HFF-Myc (cell line): ENCODE data around the gene ELP6.
"Not testable (repeated sequence)": the region's sequence is repeated elsewhere in the genome, so short reads cannot be mapped to it uniquely, and the experiment has no call there.

ENCODE experiments used
- DNase-seq: peaks from one replicate; pipeline ENCODE4 v3.0.0-alpha.2; 2011; ENCODE audit warnings: low read depth; ENCODE audit errors: extremely low read depth
- H3K4me3 ChIP-seq: replicated peaks from 2 replicates; pipeline ENCODE4 v1.5.1; 2011; ENCODE audit warnings: low read depth, mild to moderate bottlenecking, control low read depth, low read length
- TF ChIP-seq, protein P1 (sequence below): IDR thresholded peaks from 2 replicates; pipeline ENCODE4 v1.5.1; 2012; ENCODE audit warnings: mild to moderate bottlenecking, low read depth, low read length, control low read depth; ENCODE audit errors: missing control alignments

ELP6 gene

DNA sequence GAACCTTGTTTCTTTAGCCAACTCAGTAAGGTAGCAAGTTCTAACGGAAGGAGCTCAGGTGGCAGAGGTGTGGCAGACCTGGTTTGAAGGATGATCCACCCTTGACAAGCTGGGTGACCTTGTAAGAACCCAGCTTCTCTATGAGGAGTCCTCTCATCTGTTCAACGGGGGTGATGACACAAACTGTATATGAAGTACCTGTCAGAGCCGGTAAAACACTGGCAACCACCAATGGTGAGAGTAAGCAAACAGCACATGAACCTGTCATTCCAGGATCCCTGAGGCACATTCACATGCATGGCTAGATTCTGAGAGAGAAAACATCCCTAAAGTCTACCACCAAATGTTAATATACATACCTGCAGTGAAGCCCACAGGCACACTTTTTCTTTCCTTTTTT lies 40.1 kb downstream of the ELP6 start:
- TF ChIP-seq, protein P1, sequence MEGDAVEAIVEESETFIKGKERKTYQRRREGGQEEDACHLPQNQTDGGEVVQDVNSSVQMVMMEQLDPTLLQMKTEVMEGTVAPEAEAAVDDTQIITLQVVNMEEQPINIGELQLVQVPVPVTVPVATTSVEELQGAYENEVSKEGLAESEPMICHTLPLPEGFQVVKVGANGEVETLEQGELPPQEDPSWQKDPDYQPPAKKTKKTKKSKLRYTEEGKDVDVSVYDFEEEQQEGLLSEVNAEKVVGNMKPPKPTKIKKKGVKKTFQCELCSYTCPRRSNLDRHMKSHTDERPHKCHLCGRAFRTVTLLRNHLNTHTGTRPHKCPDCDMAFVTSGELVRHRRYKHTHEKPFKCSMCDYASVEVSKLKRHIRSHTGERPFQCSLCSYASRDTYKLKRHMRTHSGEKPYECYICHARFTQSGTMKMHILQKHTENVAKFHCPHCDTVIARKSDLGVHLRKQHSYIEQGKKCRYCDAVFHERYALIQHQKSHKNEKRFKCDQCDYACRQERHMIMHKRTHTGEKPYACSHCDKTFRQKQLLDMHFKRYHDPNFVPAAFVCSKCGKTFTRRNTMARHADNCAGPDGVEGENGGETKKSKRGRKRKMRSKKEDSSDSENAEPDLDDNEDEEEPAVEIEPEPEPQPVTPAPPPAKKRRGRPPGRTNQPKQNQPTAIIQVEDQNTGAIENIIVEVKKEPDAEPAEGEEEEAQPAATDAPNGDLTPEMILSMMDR: no peak
- no peak overlapping the region for H3K4me3 ChIP-seq
- no peak for DNase-seq

DNA sequence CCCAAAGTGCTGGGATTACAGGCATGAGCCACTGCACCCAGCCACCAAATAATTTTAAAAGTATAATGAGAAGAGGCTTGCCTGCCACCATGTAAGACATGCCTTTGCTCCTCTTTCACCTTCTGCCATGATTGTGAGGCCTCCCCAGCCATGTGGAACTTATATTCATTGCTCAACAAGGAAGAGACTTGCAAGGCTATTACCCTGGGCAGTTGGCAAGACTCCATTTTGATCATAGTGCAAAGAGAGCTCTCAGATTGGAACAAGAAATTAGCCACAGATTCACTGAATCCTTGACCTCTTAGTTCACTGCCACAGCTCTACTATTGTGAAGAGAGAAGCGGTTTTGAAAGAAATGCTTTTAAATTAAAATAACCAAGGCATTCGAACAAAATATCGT lies 43.9 kb downstream of the ELP6 start:
- no peak overlapping the region for H3K4me3 ChIP-seq
- no peak for DNase-seq
- TF ChIP-seq, protein P1: no peak

DNA sequence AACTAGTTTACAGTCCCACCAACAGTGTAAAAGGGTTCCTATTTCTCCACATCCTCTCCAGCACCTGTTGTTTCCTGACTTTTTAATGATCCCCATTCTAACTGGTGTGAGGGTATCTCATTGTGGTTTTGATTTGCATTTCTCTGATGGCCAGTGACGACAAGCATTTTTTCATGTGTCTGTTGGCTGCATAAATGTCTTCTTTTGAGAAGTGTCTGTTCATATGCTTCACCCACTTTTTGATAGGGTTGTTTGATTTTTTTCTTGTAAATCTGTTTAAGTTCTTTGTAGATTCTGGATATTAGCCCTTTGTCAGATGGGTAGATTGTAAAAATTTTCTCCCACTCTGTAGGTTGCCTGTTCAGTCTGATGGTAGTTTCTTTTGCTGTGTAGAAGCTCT lies 45.2 kb downstream of the ELP6 start:
- DNase-seq, H3K4me3 ChIP-seq: not testable (repeated sequence)

DNA sequence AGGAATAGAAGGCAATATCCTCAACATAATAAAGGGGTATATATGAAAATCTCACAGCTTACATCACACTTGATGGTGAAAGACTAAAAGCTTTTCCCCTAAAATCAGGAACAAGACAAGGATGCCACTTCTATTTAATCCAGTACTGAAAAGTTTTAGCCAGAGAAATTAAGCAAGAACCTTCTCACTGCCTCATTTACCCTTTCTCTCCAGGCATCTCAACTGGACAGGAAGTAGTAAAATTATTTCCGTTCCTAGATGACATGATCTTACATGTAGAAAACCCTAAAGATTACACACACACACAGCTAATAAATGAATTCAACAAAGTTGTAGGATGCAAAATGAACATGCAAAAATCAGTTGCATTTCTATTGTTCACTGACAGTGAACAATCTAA lies 48.9 kb downstream of the ELP6 start:
- DNase-seq: no peak
- TF ChIP-seq, protein P1: no peak
- no peak overlapping the region for H3K4me3 ChIP-seq

DNA sequence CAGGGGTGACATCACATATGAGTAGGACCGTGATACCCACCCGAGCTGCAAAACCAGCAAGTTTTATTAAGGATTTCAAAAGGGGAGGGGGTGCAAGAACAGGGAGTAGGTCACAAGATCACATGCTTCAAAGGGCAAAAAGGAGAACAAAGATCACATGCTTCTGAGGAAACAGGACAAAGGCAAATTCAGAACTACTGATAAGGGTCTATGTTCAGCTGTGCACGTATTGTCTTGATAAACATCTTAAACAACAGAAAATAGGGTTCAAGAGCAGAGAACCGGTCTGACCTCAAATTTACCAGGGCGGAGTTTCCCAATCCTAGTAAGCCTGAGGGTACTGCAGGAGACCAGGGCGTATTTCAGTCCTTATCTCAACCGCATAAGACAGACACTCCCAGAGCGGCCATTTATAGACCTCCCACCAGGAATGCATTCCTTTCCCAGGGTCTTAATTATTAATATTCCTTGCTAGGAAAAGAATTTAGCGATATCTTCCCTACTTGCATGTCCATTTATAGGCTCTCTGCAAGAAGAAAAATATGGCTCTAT lies 53.9 kb downstream of the ELP6 start:
- H3K4me3 ChIP-seq, DNase-seq: not testable (repeated sequence)

DNA sequence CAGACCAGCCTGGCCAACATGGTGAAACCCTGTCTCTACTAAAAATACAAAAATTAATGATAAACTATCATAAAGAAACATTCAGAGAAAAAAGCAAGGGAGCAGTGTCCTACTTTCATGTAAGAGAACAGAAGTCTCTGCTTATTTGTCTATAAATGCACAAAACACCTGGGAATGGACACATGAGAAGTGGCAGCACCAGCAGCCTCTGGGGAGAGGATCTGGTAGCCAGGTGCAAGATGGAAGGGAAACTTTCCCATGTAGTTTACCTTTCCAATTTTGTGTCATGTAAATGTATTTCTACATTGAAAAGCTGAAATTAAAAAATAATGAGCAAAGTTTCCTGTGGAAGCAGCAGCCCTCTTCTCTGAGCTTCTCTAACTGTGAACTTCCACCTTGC lies 56.5 kb downstream of the ELP6 start:
- no peak overlapping the region for H3K4me3 ChIP-seq
- TF ChIP-seq, protein P1: no peak
- no peak for DNase-seq

DNA sequence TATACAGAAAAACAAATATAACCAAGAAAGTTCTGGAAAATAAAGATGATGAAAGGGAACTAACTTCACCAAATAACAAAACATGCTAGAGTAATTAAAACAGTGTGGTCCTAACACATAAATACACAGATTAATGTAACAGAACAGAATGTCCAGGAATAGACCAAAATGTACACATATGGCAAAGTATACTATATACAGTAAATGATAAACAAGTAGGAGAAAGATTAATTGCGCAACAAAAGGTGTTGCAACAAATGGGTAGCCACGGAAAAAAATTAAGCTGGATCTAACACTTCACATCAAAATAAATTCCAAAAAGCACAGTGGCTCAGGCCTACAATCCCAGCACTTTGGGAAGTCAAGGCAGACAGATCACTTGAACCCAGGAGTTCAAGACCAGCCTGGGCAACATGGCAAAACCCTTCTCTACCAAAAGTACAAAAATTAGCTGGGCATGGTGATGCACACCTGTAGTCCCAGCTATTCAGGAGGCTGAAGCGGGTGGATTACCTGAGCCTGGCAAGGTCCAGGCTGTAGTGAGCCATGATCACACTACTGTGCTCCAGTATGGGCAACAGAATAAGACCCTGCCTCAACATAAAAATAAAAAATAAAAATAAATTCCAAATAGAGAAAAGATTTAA lies 57.6 kb downstream of the ELP6 start:
- H3K4me3 ChIP-seq: no peak overlapping the region
- DNase-seq: no peak
- TF ChIP-seq, protein P1: no peak
